Aorta (tissue), 5 donors: Measurements from ENCODE around the gene COQ2. TPM values are rescaled to one million over a fixed set of nuclear protein-coding genes. Genes with fewer than 3 reads are reported as not detected.

Experiments used
- ATAC-seq: fragments of 200-7000 bp; cut with Tn5 transposase; one replicate; pipeline ENCODE4 v1.9.1; 2022; ENCODE audit warnings: moderate library complexity; ENCODE audit not compliant: low FRiP score
- DNase-seq, 2 donors: peaks; one replicate each; pipeline ENCODE4 v3.0.0-alpha.2; 2020
- H3K27ac ChIP-seq, 2 donors: one replicate each; pipeline ENCODE4 v1.5.1; 2013; ENCODE audit warnings: low read length in 2 of 2, mild to moderate bottlenecking in 2 of 2, moderate library complexity in 2 of 2, control low read depth in 1 of 2, inconsistent platforms in 1 of 2, low read depth in 1 of 2
- H3K27me3 ChIP-seq, 2 donors: one replicate each; pipeline ENCODE4 v1.6.1; 2013; ENCODE audit warnings: control low read depth in 1 of 2, low read length in 1 of 2, mild to moderate bottlenecking in 1 of 2, moderate library complexity in 1 of 2; ENCODE audit not compliant: insufficient read depth in 2 of 2, control insufficient read depth in 1 of 2
- H3K36me3 ChIP-seq, 2 donors: one replicate each; pipeline ENCODE4 v1.6.1; 2013; ENCODE audit warnings: control low read depth in 1 of 2, low read length in 1 of 2, mild to moderate bottlenecking in 1 of 2; ENCODE audit not compliant: insufficient read depth in 2 of 2, control insufficient read depth in 1 of 2
- H3K4me1 ChIP-seq, 2 donors: one replicate each; pipeline ENCODE4 v1.6.1; 2013; ENCODE audit warnings: low read length in 2 of 2, control low read depth in 1 of 2, mild to moderate bottlenecking in 1 of 2, moderate library complexity in 1 of 2; ENCODE audit not compliant: insufficient read depth in 2 of 2, control insufficient read depth in 1 of 2
- H3K4me3 ChIP-seq, 2 donors: one replicate each; pipeline ENCODE4 v1.5.1; 2013; ENCODE audit warnings: low read length in 2 of 2, control low read depth in 1 of 2, mild to moderate bottlenecking in 1 of 2
- H3K9me3 ChIP-seq: one replicate; pipeline ENCODE4 v1.6.1; 2013; ENCODE audit warnings: mild to moderate bottlenecking, low read length; ENCODE audit not compliant: control insufficient read depth
- WGBS, 2 donors: extraction: QIAGEN DNeasy Blood & Tissue Kit; methylation state at CpG; one replicate each; pipeline ENCODE4 v1.1.7; 2013; 5-methylcytosine and 5-hydroxymethylcytosine counted together
- intact Hi-C, 2 donors: fragments of 100-400 bp; cut with DNase I; formaldehyde crosslinking; loops; one replicate each; pipeline versions ENCODE4 v1.14.2 to v1.15.0; 2022
- polyA plus RNA-seq, 2 donors: library from polyadenylated mRNA; stranded (reverse); fragments of 200-250 nt; gene quantifications; one replicate each; pipeline ENCODE4 v1.2.3, GENCODE V29; 2013
- total RNA-seq, 2 donors: library from RNA; stranded (reverse); fragmentation: NEBNext Ultra II Directional; extraction: Animal tissue kit (Norgen Biotek cat#: 25700); gene quantifications; one replicate each; pipeline ENCODE4 v1.2.1, GENCODE V29; 2021
- donor health status: healthy with polysubstance abuse.
- donor health status: Bipolar disorder and iron deficiency.
- donor health status: DM: no; HTN: no; CAD: no.
- donor health status: DM: no; HTN: no; CAD: no.
- donor health status: DM: yes; HTN: yes; CAD: no.

COQ2 gene
- total and polyA plus RNA-seq, 4 donors: 1.8 to 7.6 (median 5.1) TPM

- Histone ChIP-seq H3K36me3 (no peaks in the 10 kb centered on the region), H3K9me3 (no peaks in the 10 kb centered on the region), H3K4me1 (no peaks in the 10 kb centered on the region), H3K4me3 (no peak overlapping the region), H3K27ac (no peak overlapping the region), H3K27me3 (no peaks in the 10 kb centered on the region)
- 92 to 94% methylated on average over 5 of the region's 5 CpGs for WGBS, 2 donors
- ATAC-seq: no peak
- intact Hi-C loops: loop anchor here (2.0 to 5.0 kb wide), 3 partner anchors 189 to 799 kb away; no protein-coding TSS in a partner anchor
- DNase-seq: no peak
Observed at GRCh38 chr4:83261307-83261706, 23.3 kb downstream of the COQ2 start.

GRCh38 chr4:83259586-83259985 lies 25.0 kb downstream of the COQ2 start:
- Histone ChIP-seq H3K27ac (no peak overlapping the region), H3K4me1 (no peaks in the 10 kb centered on the region), H3K9me3 (no peaks in the 10 kb centered on the region), H3K4me3 (no peak overlapping the region), H3K36me3 (no peaks in the 10 kb centered on the region), H3K27me3 (no peaks in the 10 kb centered on the region)
- DNase-seq: no peak
- WGBS, 2 donors: 97 to 99% methylated on average over 1 of the region's 1 CpG
- ATAC-seq: no peak
- intact Hi-C loops: no loop called here

- H3K4me3 ChIP-seq: no peak overlapping the region
- H3K36me3 ChIP-seq: no peaks in the 10 kb centered on the region
- H3K9me3 ChIP-seq: no peaks in the 10 kb centered on the region
- intact Hi-C loops: no loop called here
- no peaks in the 10 kb centered on the region for H3K27me3 ChIP-seq
- DNase-seq (no peak), ATAC-seq (no peak)
- H3K4me1 ChIP-seq: no peaks in the 10 kb centered on the region
- H3K27ac ChIP-seq: no peak overlapping the region
Observed at GRCh38 chr4:83258461-83258860, 26.1 kb downstream of the COQ2 start.

DNA sequence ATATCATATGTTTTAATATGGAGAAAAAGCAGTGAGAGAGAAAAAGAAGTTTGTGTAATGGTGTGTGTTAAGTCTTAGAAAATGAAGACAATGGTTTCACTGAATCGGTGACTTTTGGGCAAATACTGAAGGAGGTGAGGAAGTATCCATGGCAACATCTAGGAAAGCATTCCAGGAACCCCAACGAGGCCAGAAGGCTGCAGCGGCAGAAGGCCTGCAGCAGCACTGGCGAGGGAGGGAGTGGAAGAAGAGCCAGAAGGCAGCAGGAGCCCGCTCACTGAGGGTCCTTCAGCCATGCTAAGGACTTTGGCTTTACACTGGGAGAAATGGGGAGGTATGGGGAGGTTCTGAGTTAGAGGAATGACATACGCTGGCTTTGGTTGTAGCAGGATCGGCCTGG lies 26.8 kb downstream of the COQ2 start:
- DNase-seq (no peak), ATAC-seq (no peak)
- no peaks in the 10 kb centered on the region for H3K9me3 ChIP-seq
- H3K4me3 ChIP-seq: no peak overlapping the region
- no peak overlapping the region for H3K27ac ChIP-seq
- no peaks in the 10 kb centered on the region for H3K27me3 ChIP-seq
- H3K36me3 ChIP-seq: no peaks in the 10 kb centered on the region
- H3K4me1 ChIP-seq: no peaks in the 10 kb centered on the region
- WGBS, 2 donors: 82 to 86% methylated on average over 7 of the region's 7 CpGs
- intact Hi-C loops: loop anchor here in 1 of 2 donors (2.0 kb wide), 1 partner anchor 357 kb away; the partner anchor contains the start of gene THAP9

DNA sequence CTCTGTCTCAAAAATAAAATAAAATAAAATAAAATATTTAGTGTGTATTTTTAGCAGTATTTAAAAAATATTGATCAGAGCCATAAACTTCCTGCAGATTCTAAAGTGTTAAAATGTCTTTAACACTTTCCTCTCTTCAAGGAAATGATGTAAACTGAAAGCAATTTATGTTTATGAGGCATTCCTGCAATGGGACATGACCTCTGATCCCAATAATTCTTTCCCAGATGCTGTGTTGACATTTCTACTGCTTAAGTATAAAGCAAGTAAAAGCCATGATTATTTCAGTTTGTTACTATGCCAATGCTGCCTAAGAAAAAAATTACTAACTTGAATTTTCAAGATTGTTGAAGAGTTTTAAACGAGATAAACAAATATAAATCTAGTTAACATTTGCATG lies 29.0 kb downstream of the COQ2 start:
- ATAC-seq (no peak), DNase-seq (no peak)
- H3K4me3 ChIP-seq: no peak overlapping the region
- WGBS, 2 donors: 45 to 51% methylated on average over 1 of the region's 1 CpG
- H3K27me3 ChIP-seq: no peaks in the 10 kb centered on the region
- no peaks in the 10 kb centered on the region for H3K9me3 ChIP-seq
- no peaks in the 10 kb centered on the region for H3K36me3 ChIP-seq
- H3K4me1 ChIP-seq: no peaks in the 10 kb centered on the region
- no peak overlapping the region for H3K27ac ChIP-seq
- intact Hi-C loops: no loop called here

GRCh38 chr4:83252782-83253405 lies 31.7 kb downstream of the COQ2 start:
- intact Hi-C loops: no loop called here
- Histone ChIP-seq H3K27ac (no peak overlapping the region), H3K27me3 (no peaks in the 10 kb centered on the region), H3K4me3 (no peak overlapping the region), H3K9me3 (no peaks in the 10 kb centered on the region), H3K4me1 (no peaks in the 10 kb centered on the region), H3K36me3 (no peaks in the 10 kb centered on the region)
- DNase-seq (peak in 1 of 2 donors; percentile 65), ATAC-seq (no peak)
- WGBS, 2 donors: 35 to 41% methylated on average over 7 of the region's 7 CpGs

DNA sequence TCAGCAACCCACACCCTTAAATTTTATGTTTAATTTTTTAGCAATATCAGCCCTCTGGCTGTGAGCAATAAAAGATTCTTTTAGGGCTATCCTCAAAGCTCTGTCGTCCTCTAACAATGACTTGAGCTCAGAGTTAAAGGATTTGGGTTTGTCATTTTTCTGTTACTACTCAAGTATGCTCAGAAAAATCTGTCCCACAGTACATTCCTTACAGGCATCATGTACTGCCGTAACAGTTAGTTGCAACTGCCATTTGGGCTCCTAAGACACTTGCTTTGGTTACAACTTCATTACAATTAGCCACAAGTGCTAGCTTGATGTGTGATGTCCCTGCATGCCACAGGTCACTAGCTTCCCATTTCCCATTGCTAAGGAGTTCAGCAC lies 33.2 kb downstream of the COQ2 start:
- ATAC-seq (no peak), DNase-seq (no peak)
- Histone ChIP-seq H3K27ac (no peak overlapping the region), H3K27me3 (no peaks in the 10 kb centered on the region), H3K4me3 (no peak overlapping the region), H3K9me3 (no peaks in the 10 kb centered on the region), H3K4me1 (no peaks in the 10 kb centered on the region), H3K36me3 (no peaks in the 10 kb centered on the region)
- WGBS, 2 donors: 59 to 76% methylated on average over 2 of the region's 2 CpGs
- intact Hi-C loops: no loop called here

- H3K27me3 ChIP-seq: no peaks in the 10 kb centered on the region
- H3K27ac ChIP-seq: no peak overlapping the region
- 80 to 84% methylated on average over 7 of the region's 7 CpGs for WGBS, 2 donors
- no peaks in the 10 kb centered on the region for H3K9me3 ChIP-seq
- ATAC-seq (no peak), DNase-seq (no peak)
- H3K4me3 ChIP-seq: no peak overlapping the region
- no peaks in the 10 kb centered on the region for H3K4me1 ChIP-seq
- H3K36me3 ChIP-seq: no peaks in the 10 kb centered on the region
- intact Hi-C loops: no loop called here
Observed at GRCh38 chr4:83250687-83251446, 33.7 kb downstream of the COQ2 start.

DNA sequence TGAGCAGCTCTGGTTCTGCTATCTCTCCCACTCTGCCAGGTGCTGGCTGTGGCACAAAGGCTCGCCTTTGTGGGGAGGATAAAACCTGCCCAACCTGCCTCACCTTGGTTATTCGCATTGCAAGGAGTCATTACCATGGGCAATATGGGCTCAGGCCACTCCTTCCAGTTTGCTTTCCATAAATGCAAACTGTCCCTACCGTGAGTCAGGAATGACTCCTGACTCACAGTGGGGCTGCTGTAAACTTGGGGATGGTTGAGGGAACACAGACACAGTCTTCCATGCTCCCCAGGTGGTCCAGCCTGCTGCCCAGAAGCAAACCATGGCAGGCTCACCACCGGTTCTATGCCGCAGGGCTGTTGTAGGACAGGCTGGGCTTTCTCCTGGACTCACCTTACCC lies 36.1 kb downstream of the COQ2 start:
- intact Hi-C loops: no loop called here
- Histone ChIP-seq H3K36me3 (no peaks in the 10 kb centered on the region), H3K4me1 (no peaks in the 10 kb centered on the region), H3K27me3 (no peaks in the 10 kb centered on the region), H3K4me3 (no peak overlapping the region), H3K9me3 (no peaks in the 10 kb centered on the region), H3K27ac (no peak overlapping the region)
- DNase-seq (no peak), ATAC-seq (no peak)
- 89 to 93% methylated on average over 5 of the region's 5 CpGs for WGBS, 2 donors
